RWPE2 (cell line): ENCODE results near the gene AKAP6.

ENCODE experiments used
- ATAC-seq: fragments of 200-7000 bp; cut with Tn5 transposase; 3 replicates; pipeline ENCODE4 v1.9.1; 2021; ENCODE audit warnings: low read depth
- DNase-seq: peaks from one replicate; pipeline ENCODE4 v3.0.0-alpha.2; 2020; ENCODE audit warnings: low spot score
- H3K27ac ChIP-seq: fragments of 450-650 bp; 2 replicates; pipeline ENCODE4 v1.5.1; 2017; ENCODE audit warnings: mild to moderate bottlenecking; ENCODE audit not compliant: poor library complexity, severe bottlenecking
- H3K27me3 ChIP-seq: fragments of 250-450 bp; sonication (Bioruptor Pico); 2 replicates; pipeline ENCODE4 v1.5.1; 2021; ENCODE audit warnings: mild to moderate bottlenecking, moderate library complexity; ENCODE audit not compliant: insufficient read depth, poor library complexity, severe bottlenecking
- H3K36me3 ChIP-seq: fragments of 250-450 bp; sonication (Bioruptor Pico); 2 replicates; pipeline ENCODE4 v1.5.1; 2020; ENCODE audit warnings: low read depth, mild to moderate bottlenecking, moderate library complexity
- H3K4me1 ChIP-seq: fragments of 250-450 bp; sonication (Bioruptor Pico); 2 replicates; pipeline ENCODE4 v1.5.1; 2021; ENCODE audit warnings: mild to moderate bottlenecking, moderate library complexity; ENCODE audit not compliant: insufficient read depth, poor library complexity, severe bottlenecking
- H3K4me3 ChIP-seq: fragments of 250-450 bp; sonication (Bioruptor Pico); 2 replicates; pipeline ENCODE4 v1.5.1; 2021; ENCODE audit warnings: mild to moderate bottlenecking, moderate library complexity; ENCODE audit not compliant: severe bottlenecking
- H3K9me3 ChIP-seq: fragments of 250-450 bp; sonication (Bioruptor Pico); 2 replicates; pipeline ENCODE4 v1.5.1; 2021; ENCODE audit warnings: mild to moderate bottlenecking, moderate library complexity; ENCODE audit not compliant: severe bottlenecking
- CTCF ChIP-seq: fragments of 450-650 bp; IDR thresholded peaks from one replicate; pipeline ENCODE4 v1.5.1; 2017; ENCODE audit warnings: mild to moderate bottlenecking, moderate library complexity; ENCODE audit not compliant: poor library complexity, severe bottlenecking

AKAP6 gene

GRCh38 chr14:32472512-32473463 is 143.7 kb downstream of the AKAP6 start:
- H3K27me3 ChIP-seq, result no peaks in the 10 kb centered on the region
- peak overlapping the region; percentile 100 for H3K27ac ChIP-seq
- H3K4me1 ChIP-seq, result peaks cover 72% of the 10 kb centered on the region
- no peak for TF ChIP-seq CTCF
- ATAC-seq, result peak; percentile 48
- DNase-seq, result no peak
- no peak overlapping the region for H3K4me3 ChIP-seq
- no peaks in the 10 kb centered on the region for H3K36me3 ChIP-seq
- no peaks in the 10 kb centered on the region for H3K9me3 ChIP-seq

GRCh38 chr14:32473464-32473855 is 144.4 kb downstream of the AKAP6 start:
- no peaks in the 10 kb centered on the region for H3K9me3 ChIP-seq
- no peaks in the 10 kb centered on the region for H3K27me3 ChIP-seq
- H3K36me3 ChIP-seq, result no peaks in the 10 kb centered on the region
- TF ChIP-seq CTCF, result no peak
- DNase-seq, result peak; percentile 93
- H3K4me1 ChIP-seq, result peaks cover 67% of the 10 kb centered on the region
- no peak overlapping the region for H3K4me3 ChIP-seq
- peak; percentile 84 for ATAC-seq
- H3K27ac ChIP-seq, result peak overlapping the region; percentile 100

- no peak for ATAC-seq
- Histone ChIP-seq H3K4me3 (no peak overlapping the region), H3K36me3 (no peaks in the 10 kb centered on the region), H3K4me1 (peaks cover 55% of the 10 kb centered on the region), H3K27me3 (no peaks in the 10 kb centered on the region), H3K27ac (peak overlapping the region; percentile 100), H3K9me3 (no peaks in the 10 kb centered on the region)
- no peak for DNase-seq
- no peak for TF ChIP-seq CTCF
Measured at GRCh38 chr14:32474478-32475195, 145.5 kb downstream of the AKAP6 start.

GRCh38 chr14:32476532-32476931 is 147.4 kb downstream of the AKAP6 start:
- Histone ChIP-seq H3K4me1 (peaks cover 44% of the 10 kb centered on the region), H3K9me3 (no peaks in the 10 kb centered on the region), H3K27ac (no peak overlapping the region), H3K4me3 (no peak overlapping the region), H3K27me3 (no peaks in the 10 kb centered on the region), H3K36me3 (no peaks in the 10 kb centered on the region)
- ATAC-seq (no peak), DNase-seq (no peak)
- TF ChIP-seq CTCF, result no peak
